ENCODE measurements around the gene SYPL1.

GRCh38 chr7:106086062-106086461 is 26.1 kb downstream of the SYPL1 start:
- no peak for TF ChIP-seq CTCF (IDR thresholded peaks at IDR 0.05)
- no peak for TF ChIP-seq POLR2A (IDR thresholded peaks at IDR 0.05)

Measured in vagina (tissue), 2 donors.